Breast epithelium (tissue), 4 donors: Measurements from ENCODE around the gene GPT2. TPM values are rescaled to one million over a fixed set of nuclear protein-coding genes. Genes with fewer than 3 reads are reported as not detected.
A peak's percentile ranks its signal among the peaks of the same experiment; 100 is the strongest.

Experiments
- DNase-seq, 2 donors: peaks; one replicate each; pipeline ENCODE4 v3.0.0-alpha.2; 2019; ENCODE audit warnings: low spot score in 2 of 2
- H3K27ac ChIP-seq, 2 donors: fragments of 200-600 bp; sonication (generic) in 1 of 2; one replicate each; pipeline ENCODE4 v1.5.1; 2016 to 2019; ENCODE audit warnings: mild to moderate bottlenecking in 1 of 2
- H3K27me3 ChIP-seq, 2 donors: fragments of 200-600 bp; sonication (generic) in 1 of 2; one replicate each; pipeline versions ENCODE4 v1.5.1 to v1.6.0; 2017 to 2019; ENCODE audit warnings: control low read depth in 1 of 2, mild to moderate bottlenecking in 1 of 2
- H3K36me3 ChIP-seq: fragments of 200-600 bp; one replicate; pipeline ENCODE4 v1.5.1; 2019
- H3K4me1 ChIP-seq, 2 donors: fragments of 200-600 bp; sonication (generic); one replicate each; pipeline ENCODE4 v1.5.1; 2016 to 2019; ENCODE audit warnings: control low read depth in 1 of 2
- H3K4me3 ChIP-seq, 3 donors: fragments of 200-600 bp; sonication (generic); 1 replicate in 2 of 3; 2 replicates in 1 of 3; pipeline ENCODE4 v1.5.1; 2016 to 2019; ENCODE audit warnings: mild to moderate bottlenecking in 3 of 3, moderate library complexity in 2 of 3
- H3K9me3 ChIP-seq, 2 donors: fragments of 200-600 bp; sonication (generic) in 1 of 2; one replicate each; pipeline ENCODE4 v1.5.1; 2016 to 2019; ENCODE audit warnings: control low read depth in 1 of 2
- CTCF ChIP-seq, 3 donors: fragments of 450-650 bp; IDR thresholded peaks; one replicate each; pipeline ENCODE4 v1.5.1; 2016 to 2017; ENCODE audit warnings: antibody characterized with exemption in 3 of 3, mild to moderate bottlenecking in 3 of 3, moderate library complexity in 3 of 3
- POLR2A ChIP-seq: fragments of 450-650 bp; IDR thresholded peaks from one replicate; pipeline ENCODE4 v1.6.1; 2016; ENCODE audit warnings: antibody characterized with exemption, mild to moderate bottlenecking, moderate library complexity
- POLR2AphosphoS5 ChIP-seq, 3 donors: sonication (generic); formaldehyde crosslinking; IDR thresholded peaks; one replicate each; pipeline ENCODE4 v1.6.1; 2017; ENCODE audit warnings: antibody characterized with exemption in 3 of 3
- intact Hi-C: fragments of 100-400 bp; cut with DNase I; formaldehyde crosslinking; loops from one replicate; pipeline ENCODE4 v1.15.1; 2023; ENCODE audit warnings: low total_unique reads
- total RNA-seq, 3 donors: library from RNA; depleted of rRNA; stranded (reverse); fragments of >200 nt; gene quantifications; one replicate each; pipeline ENCODE4 v1.1.0, GENCODE V29; 2016

GPT2 gene
- total RNA-seq, 3 donors from 2014 or later = 17.4 to 56.2 (median 21.7) TPM

GRCh38 chr16:46900455-46901235 is 16.5 kb downstream of the GPT2 start:
- no peak for TF ChIP-seq POLR2AphosphoS5 (IDR thresholded peaks at IDR 0.05)
- TF ChIP-seq CTCF (IDR thresholded peaks at IDR 0.05) = peak in 1 of 3 donors; percentile 17
- no peak for TF ChIP-seq POLR2A
- H3K27me3 ChIP-seq = no peaks in the 10 kb centered on the region
- DNase-seq = peak; percentile 77 to 79
- intact Hi-C loops = no loop called here
- peaks cover 8 to 18% of the 10 kb centered on the region in 2 donors for H3K4me1 ChIP-seq
- no peak overlapping the region for H3K4me3 ChIP-seq
- H3K36me3 ChIP-seq = no peaks in the 10 kb centered on the region
- peak overlapping the region; percentile 69 to 88 for H3K27ac ChIP-seq
- no peaks in the 10 kb centered on the region for H3K9me3 ChIP-seq

- no peak for DNase-seq
- intact Hi-C loops = no loop called here
- Histone ChIP-seq H3K27me3 (no peaks in the 10 kb centered on the region), H3K9me3 (no peaks in the 10 kb centered on the region), H3K27ac (peak overlapping the region; percentile 69 to 88), H3K4me1 (peaks cover 8 to 9% of the 10 kb centered on the region in 2 donors), H3K4me3 (no peak overlapping the region), H3K36me3 (no peaks in the 10 kb centered on the region)
- TF ChIP-seq POLR2AphosphoS5 (IDR thresholded peaks at IDR 0.05) = no peak
- TF ChIP-seq POLR2A = no peak
- TF ChIP-seq CTCF (IDR thresholded peaks at IDR 0.05) = no peak
Measured at GRCh38 chr16:46901709-46902108, 17.5 kb downstream of the GPT2 start.

- intact Hi-C loops = no loop called here
- Histone ChIP-seq H3K4me3 (no peak overlapping the region), H3K36me3 (no peaks in the 10 kb centered on the region), H3K4me1 (peaks cover 8 to 9% of the 10 kb centered on the region in 2 donors), H3K9me3 (no peaks in the 10 kb centered on the region), H3K27me3 (no peaks in the 10 kb centered on the region), H3K27ac (no peak overlapping the region)
- no peak for DNase-seq
- TF ChIP-seq CTCF (IDR thresholded peaks at IDR 0.05) (no peak), POLR2A (no peak), POLR2AphosphoS5 (IDR thresholded peaks at IDR 0.05) (no peak)
Measured at GRCh38 chr16:46903255-46903905, 19.2 kb downstream of the GPT2 start.

GRCh38 chr16:46904471-46904870 is 20.3 kb downstream of the GPT2 start:
- Histone ChIP-seq H3K27me3 (no peaks in the 10 kb centered on the region), H3K27ac (no peak overlapping the region), H3K36me3 (no peaks in the 10 kb centered on the region), H3K4me1 (peaks cover 8 to 9% of the 10 kb centered on the region in 2 donors), H3K4me3 (no peak overlapping the region), H3K9me3 (no peaks in the 10 kb centered on the region)
- intact Hi-C loops = no loop called here
- DNase-seq = no peak
- TF ChIP-seq CTCF (IDR thresholded peaks at IDR 0.05) (no peak), POLR2AphosphoS5 (IDR thresholded peaks at IDR 0.05) (no peak), POLR2A (no peak)
